GM21529 (cell line): Measurements from ENCODE around the gene PTPRT.

Experiments
- ATAC-seq: cut with Tn5 transposase; IDR thresholded peaks from one replicate; pipeline ENCODE4 v1.9.1; 2021; ENCODE audit not compliant: unreplicated experiment

Gene PTPRT

DNA sequence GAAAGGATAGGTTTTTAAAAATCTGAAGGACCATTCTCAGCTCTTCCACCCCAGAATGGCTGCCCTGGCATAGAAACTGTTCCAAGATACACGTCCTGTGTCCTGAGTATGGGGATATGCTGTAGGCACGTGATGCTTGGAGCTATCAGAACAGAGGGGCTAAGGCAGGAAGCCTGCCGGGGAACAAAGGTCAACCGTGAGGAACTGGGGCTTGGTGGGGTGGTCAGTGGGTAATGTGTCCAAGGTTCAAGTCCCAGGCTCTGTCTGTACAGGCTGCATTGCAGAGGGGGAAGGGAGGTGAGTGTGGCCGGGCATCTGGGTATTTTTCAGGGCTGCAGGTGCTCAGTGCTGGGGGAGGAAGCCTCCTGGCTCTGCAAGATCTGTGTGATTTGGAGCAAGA lies 1092.0 kb downstream of the PTPRT start:
- no peak for ATAC-seq

DNA sequence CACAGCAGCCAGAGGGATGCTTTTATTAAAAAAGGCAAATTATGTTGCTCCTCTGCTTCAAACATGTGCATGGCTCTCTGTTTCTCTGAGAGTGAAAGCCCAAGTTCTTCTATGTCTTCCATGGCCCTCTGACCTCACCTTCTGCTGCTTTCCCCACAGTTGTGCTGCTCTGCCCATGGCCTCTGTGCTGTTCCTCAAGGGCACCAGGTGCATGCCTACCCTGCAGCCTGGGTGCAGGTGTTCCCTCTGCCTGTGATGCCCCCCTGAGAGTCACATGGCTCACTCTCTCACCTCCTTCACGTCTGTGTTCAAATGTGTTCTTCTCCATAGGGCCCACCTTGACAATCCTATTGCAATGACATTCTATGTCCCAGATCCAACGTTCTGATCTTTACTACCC lies 1094.5 kb downstream of the PTPRT start:
- no peak for ATAC-seq

DNA sequence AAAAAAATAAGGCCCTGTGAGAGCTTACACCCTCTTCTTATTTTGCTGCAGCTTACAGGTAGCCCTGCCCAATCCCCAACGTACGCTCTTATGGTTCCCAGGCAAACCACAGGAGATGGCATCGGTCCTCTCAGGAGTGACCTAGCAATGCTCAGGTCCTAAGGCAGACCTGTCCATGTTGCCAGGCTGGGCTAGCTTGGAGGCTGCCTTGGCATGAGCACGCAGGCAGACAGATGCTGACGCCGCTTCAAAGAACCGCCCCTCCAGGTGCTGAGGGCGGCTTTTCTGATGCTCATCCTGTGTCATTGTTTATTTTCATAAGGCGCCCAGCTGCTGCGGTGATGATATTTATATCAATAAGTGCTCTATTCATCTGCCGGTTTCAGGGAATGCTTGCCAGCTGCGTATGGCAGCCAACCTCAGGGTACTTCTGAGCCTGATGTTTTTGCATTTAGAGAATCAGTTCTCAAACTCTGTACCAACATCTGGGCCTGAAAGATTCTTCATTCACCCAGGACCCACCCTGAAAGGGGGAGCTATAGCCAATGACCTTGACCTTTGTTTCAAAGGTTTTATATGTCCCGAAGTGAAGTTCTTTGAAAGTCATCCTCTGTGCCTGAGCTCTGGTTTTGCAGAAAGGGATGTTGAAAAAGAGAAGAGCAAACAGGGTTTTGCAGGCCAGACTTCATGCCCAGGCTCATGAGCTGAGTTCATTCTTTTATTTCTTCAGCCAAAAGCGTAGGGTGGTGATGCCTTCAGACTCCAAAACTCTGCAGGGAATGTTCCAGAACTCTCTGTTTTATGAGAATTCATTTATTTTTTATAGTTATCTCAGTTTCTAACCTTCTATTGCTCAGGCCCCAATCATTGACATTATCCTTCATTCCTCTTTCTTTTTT lies 1095.9 kb downstream of the PTPRT start:
- ATAC-seq: no peak

DNA sequence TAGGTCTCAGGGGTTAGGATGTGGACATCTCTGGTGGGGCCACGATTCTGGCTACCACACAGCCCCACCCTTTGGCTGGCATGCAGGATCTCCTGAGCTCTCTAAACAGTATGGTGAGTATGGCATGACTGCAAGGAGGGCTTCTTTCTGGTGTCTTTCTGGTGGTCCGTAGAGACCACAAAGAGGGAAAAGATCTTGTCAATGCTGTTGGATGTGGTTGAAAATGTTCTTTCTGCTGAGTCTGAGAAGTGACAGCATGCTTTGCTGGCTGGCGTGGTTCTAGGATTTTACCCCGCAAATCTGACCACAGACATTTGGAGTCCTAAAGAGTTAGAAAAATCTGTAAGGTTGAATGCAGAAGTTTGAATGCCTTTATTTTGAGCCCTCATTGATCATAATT lies 1096.7 kb downstream of the PTPRT start:
- ATAC-seq: no peak

DNA sequence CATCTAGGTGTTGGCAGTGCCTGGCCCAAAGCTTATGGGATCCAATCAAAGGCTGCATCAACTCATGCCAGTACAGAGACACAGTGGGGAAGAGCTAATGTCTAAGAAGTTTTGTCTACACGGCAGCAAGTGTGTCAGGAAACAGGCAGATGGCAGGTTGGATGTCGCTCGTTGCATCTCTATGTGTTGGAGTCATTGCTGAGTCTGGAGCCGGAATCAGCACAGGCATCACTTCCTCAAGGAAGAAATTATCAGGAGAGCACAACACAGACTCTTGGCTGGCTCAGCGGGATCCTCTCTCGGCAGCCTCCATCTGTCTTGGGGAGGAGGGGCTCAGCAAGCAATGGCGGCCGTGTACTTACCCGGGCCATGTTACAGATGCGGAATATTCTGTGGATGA lies 1104.3 kb downstream of the PTPRT start:
- ATAC-seq: no peak

DNA sequence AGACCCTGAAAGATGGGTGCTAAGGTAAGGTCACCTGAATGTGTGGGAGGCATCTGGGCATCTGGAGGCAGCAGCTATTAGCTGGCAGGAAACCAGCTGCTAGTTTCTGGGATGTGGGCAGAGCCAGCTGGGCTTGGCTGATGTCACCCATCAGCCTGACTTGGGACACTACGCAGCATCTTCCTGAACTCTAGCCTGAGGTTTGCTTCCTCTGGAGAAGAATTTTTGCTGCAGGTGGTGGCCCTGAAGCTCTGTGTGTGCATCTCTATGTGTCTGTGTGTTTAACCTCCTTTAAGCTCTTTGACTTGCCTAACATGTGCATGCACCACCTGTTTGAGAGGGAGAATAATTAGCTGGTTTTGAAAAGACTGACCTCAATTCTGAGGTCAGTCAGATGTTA lies 1106.4 kb downstream of the PTPRT start:
- ATAC-seq: no peak

DNA sequence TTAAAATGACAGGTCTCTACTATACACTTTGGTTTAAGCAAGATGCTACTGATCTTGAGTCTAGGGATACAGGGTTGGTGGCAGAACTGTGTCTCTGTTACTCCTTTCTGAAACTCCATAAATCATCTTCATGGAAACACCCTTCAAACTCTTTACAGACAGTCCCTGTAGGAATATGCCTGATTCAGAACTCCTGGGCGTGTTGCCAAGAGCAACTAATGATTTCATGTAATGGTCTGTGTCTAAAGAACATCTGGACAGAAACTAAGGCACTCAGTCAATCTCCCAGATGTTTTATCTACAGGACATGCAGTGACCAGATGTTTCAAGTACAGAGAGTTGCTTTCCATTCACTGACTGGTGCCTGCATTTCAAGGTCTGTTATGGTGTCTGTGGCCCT lies 1107.1 kb downstream of the PTPRT start:
- no peak for ATAC-seq

DNA sequence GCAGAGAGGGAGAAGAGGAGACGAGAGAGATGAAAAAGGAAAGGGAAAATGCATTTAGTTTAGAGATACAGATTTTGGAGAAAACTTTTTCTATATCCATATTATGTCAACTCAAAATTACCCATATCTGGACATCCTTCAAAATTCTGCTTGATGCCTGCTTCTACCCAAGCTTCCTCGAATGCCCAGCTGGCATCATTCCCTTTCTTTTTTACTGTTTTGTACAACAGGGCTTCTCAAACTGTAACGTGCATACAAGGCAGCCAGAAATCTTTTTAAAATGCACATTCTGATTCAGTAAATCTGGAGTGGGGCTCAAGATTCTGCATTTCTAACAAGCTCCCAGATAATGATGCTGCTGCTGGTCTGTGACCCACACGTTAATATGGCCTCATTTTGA lies 1108.8 kb downstream of the PTPRT start:
- ATAC-seq: no peak

DNA sequence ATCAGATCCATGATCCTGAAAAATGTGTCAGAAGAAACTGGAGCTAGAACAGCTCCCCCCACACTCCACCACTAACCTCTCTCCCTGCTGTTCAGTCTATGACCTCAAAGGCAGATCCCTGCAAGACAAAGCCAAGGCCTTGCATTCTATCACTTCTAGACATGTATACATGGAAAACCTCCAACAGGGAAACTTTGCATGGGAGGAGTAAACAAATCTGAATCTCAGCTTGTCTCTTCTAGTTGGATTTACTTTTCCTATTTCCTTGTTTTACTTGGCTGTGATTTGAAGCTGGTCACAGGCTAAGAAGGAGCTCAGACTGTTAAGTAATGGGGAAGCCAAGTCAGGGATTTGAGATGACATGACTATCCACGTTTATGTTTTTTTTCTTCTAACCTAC lies 1114.8 kb downstream of the PTPRT start:
- ATAC-seq: no peak

DNA sequence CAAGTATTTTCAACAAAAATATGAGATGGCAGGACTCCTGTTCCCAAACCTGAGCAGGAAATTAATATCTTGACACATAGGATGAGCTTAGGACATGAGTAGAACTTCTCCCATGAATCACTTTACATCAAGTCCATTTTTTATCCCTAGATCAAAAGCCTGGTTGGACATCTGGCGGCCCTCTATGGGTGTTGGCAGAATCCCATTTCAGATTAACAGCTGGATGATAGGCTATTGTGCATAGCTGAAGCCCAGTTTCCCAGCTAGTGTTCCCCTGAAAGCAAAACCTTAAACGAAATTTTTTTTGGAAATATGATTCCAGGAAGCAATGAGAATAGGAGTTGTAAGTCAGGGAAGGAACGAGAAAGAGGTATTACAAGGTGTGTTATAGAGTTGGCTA lies 1122.1 kb downstream of the PTPRT start:
- ATAC-seq: no peak

DNA sequence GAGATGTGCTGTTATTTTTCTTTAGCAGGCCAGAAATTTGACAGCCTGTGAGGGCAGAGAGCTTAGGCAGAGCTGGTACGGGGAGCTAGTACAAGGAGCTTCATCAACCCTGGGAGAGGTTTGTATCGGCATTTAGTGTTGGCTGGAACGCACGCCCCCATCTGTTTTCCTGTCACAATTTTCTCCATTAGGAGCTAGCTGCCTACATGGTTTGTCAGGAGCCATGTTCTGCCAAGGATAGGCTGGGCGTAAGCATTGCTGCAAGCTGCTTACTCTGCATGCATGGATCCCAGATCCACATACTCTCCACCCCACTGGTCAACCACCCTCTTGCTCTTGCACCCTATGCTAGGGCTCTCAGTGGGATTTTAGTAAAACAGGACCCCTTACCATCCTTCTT lies 1122.5 kb downstream of the PTPRT start:
- no peak for ATAC-seq

DNA sequence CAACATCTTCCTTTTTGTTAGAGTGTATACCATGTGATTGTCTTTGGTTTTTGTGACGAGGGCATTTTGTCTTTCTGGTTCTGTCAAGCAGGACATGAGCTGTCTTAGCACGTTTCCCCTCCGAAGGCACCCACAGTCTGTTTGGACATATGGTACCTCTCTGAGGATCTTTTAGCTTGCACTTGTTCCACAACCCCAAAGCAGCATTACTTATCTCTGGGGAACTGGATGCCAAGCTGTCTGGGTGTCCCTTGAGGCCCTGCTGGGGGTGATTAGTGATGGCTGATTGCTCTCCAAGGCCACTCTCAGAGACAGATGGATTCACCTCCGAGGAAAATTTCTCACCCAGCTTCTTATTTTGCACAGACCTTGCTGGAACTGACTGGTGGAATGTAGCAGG lies 1126.6 kb downstream of the PTPRT start:
- ATAC-seq: no peak

DNA sequence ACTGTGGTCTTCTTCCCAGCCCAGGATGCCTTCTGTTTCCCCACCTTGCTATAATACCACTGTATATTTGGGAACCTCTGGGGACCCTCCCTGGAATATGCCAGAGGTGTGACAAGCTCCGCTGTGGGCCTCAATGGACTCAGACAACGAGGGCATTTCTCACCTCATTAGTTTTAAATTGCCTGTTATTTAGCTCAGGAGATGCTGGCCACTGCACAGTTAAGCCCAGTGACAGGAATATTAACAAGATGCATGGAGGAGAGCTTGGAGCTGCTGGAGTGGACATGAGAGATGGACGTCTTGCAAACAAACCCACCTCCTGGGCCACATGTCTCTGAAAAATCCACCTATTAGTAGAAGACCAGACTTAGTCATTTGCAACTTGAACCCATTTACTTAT lies 1136.4 kb downstream of the PTPRT start:
- ATAC-seq: no peak

DNA sequence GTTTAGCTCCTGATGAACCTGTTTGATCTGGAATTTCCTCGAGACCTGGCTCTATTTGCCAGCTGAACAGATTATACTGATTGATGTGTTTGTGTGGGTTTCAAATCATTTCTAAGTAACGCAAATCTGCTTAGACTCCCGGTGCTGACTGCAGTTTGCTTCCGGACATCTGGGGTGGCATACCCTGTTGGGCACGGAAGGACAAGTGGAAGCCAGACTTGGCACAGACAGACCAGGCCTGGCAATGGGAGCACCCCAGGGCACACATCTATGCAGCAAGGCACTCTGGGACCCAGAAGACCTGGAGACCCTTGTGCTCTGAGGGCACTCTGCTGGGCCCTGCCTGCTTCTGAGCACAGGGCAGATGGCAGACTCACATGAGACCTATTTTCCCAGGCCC lies 1137.8 kb downstream of the PTPRT start:
- no peak for ATAC-seq

DNA sequence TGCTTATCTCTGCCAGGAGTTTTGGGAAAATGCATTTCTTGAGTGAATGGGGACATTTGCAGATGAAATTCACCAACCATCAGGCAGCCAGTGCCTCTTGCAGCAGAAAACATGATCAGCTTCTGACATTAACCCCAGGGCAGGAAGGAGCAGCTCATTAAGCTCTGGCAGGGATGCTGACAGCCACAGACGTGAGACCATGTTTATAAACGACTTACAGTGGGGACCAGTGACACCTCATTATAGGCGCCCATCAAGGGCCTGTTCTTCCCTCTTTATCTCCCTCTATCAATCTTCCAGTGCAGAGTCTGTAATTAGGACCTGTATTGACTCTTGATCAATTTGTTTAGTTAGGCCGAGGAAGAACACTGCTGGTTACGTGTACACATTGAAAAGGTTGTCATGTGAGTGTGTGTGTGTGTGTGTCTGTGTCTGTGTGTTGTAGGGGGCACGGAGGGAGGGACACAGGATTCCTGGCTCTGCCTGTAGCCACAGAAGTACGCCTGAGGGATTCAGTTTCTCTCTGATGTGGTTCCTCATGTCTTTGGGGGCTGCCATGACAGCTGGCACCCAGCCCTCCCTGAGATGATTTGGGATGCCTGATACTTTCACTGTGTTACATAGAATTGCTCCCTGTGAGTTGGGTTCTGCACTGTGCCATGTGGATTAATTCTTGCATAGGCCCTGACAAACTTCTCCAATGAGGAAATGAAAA lies 1143.2 kb downstream of the PTPRT start:
- ATAC-seq: no peak

DNA sequence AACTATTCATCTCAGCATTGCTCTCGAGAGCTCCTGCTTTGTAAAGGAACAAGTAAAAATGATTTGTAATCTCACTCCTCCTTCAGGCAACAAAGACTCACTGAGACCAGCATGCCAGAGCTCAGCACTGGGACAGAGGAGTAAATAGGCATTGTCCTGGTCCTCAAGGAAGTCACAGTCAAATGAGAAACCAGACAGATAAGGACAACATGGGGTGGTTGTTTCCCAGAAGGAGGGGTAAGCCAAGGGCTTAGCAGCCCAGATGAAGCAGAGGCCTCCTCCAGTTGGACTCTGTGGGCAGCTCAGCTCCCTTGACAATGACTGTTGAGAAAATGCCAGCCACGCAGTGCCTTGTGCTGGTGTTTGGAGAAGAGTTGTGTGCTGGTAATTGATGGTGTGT lies 1145.8 kb downstream of the PTPRT start:
- no peak for ATAC-seq

DNA sequence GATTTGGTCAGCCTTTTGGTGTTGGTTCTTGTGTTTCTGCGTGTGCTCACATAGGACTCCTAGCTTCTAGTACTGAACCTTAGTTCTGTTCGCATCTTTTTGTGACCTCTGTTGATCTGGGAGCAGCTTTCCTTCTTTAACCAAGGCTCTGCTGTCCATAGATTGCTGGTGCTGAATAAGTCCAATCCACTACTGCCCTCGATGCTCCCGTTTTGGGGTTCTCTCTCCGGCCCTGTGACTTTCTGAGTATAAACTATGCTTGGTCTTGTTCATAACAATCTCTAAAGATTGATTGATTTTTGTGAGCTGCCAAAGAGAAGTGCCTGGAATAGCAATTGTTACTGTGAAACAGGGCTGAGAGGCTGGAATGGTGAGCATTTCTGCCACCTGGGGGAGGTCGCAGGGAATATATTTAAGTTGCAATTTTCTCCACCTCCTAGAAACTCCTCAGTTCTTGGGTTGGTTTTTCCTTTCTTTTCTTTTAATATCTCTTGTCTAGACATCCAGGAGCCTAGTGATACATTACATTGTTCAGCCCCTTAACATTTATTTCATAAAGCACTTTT lies 1148.6 kb downstream of the PTPRT start:
- ATAC-seq: no peak

DNA sequence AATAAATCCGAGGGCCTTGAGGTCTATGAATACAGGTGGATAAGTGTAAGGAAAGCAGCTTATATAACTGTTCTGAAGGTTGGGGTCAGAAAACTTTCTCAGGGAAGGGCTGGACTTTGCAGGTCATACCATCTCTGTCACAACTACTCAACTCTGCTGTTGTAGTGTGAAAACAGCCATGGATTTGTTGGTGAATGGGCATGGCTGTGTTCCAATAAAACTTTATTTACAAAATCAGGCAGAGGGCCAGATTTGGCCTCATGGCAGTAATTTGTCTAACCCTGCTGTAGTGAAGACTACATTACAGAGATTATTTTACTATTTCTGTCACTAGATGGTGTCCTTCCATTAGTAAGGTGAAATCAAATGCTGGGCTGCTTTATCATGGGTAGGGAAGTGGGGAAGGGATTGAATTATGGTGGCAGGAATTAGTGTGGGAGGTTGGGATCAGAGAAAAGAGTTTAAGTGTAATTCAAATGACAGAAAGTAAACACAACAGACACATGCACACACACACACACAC lies 1161.9 kb downstream of the PTPRT start:
- ATAC-seq: no peak

DNA sequence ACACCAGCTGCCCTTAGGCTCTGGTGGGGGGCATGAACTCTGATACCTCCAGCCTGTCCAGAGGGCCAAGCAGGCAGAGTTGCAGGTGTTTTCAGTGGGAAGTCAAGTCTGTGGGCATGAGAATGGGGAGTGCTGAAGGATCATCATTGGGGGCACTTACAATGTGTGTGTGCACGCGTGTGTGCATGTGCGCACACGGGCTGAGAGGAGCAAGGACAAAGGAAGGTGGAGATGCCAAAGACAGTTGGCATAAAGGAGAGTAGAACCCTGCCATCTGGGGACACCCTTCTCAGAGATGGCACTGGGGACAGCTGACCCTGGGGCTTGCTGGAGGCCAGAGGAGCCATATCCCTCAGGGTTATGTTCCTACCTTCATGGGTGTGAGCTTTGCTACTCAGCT lies 1163.1 kb downstream of the PTPRT start:
- no peak for ATAC-seq

DNA sequence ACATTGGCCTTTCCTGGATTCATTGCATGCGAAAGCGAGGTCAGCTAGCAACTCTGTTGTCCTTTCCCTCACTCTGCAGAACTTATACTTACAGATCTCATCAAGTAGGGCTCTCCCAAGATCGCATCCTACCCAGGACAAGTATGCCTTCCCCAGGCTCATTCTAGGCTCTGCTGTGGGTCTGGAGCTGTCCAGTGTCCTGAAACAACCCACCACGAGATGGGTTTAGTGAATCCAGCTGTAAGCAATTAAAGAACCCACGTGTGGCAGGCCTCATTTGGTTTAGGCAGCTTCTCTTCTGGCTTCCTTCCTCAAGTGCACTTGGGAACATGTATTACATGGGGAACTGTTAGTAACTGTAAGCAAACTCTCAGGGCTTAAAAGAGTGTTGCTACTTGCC lies 1165.1 kb downstream of the PTPRT start:
- ATAC-seq: no peak
